ENCODE measurements around the gene SCAF4. TPM values are rescaled to one million over a fixed set of nuclear protein-coding genes. Genes with fewer than 3 reads are reported as not detected.

SCAF4 gene
- polyA plus RNA-seq, 1 of the 3 experiments (the other 2 are of a cell fraction) = 8.5 TPM

GRCh38 chr21:31677047-31677446 is 54.9 kb downstream of the SCAF4 start:
- DNase-seq = no peak
- Histone ChIP-seq H2AFZ (ENCODE audit: low read depth) (no peak overlapping the region), H4K20me1 (ENCODE audit: insufficient read depth) (no peaks in the 10 kb centered on the region), H3K4me2 (no peak overlapping the region), H3K4me3 (ENCODE audit: low read depth in 2 of 2, low read length in 1 of 2) (no peak overlapping the region), H3K9me2 (no peaks in the 10 kb centered on the region), H3K4me1 (ENCODE audit: control insufficient read depth in 1 of 2, insufficient read depth in 2 of 2, low read depth in 1 of 2, low read length in 1 of 2) (peaks cover 0 to 9% of the 10 kb centered on the region in 2 experiments; a peak in 1 of 4 replicates), H3K9ac (no peak overlapping the region), H3K27ac (ENCODE audit: low read depth in 2 of 2, low read length in 1 of 2) (no peak overlapping the region), H3F3A (replicated peaks; ENCODE audit: insufficient read depth) (peaks cover 18% of the 10 kb centered on the region), H3K36me3 (replicated peaks in 1 of 2; ENCODE audit: control insufficient read depth in 1 of 2, insufficient read depth in 2 of 2, low read length in 1 of 2) (peaks cover 41 to 58% of the 10 kb centered on the region in 2 experiments), H3K9me3 (no peaks in the 10 kb centered on the region), H3K27me3 (ENCODE audit: insufficient read depth) (no peaks in the 10 kb centered on the region), H3K79me2 (ENCODE audit: insufficient read depth) (0 out of 2 replicates have a peak, but pooled peaks cover 7% of the 10 kb centered on the region)
- WGBS (ENCODE audit: low lambda C conversion rate) = 96% methylated on average over 3 of the region's 3 CpGs
- TF ChIP-seq, protein P1, sequence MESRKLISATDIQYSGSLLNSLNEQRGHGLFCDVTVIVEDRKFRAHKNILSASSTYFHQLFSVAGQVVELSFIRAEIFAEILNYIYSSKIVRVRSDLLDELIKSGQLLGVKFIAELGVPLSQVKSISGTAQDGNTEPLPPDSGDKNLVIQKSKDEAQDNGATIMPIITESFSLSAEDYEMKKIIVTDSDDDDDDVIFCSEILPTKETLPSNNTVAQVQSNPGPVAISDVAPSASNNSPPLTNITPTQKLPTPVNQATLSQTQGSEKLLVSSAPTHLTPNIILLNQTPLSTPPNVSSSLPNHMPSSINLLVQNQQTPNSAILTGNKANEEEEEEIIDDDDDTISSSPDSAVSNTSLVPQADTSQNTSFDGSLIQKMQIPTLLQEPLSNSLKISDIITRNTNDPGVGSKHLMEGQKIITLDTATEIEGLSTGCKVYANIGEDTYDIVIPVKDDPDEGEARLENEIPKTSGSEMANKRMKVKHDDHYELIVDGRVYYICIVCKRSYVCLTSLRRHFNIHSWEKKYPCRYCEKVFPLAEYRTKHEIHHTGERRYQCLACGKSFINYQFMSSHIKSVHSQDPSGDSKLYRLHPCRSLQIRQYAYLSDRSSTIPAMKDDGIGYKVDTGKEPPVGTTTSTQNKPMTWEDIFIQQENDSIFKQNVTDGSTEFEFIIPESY (IDR thresholded peaks at IDR 0.05; ENCODE audit: borderline replicate concordance, low read depth) = no peak
- no peak for TF ChIP-seq NFIC (IDR thresholded peaks at IDR 0.05; ENCODE audit: borderline replicate concordance)
- no peak for TF ChIP-seq RXRA (IDR thresholded peaks at IDR 0.05; ENCODE audit: borderline replicate concordance, low read depth)
- TF ChIP-seq SMC3 (IDR thresholded peaks at IDR 0.05; ENCODE audit: low read depth, low read length) = no peak
- no peak for TF ChIP-seq JUND (IDR thresholded peaks at IDR 0.05)
- ChIA-PET CTCF (no interaction called here), POLR2A (no interaction called here)

- no peaks in the 10 kb centered on the region for H3K9me2 ChIP-seq
- TF ChIP-seq FOSL2 (IDR thresholded peaks at IDR 0.05; ENCODE audit: borderline replicate concordance, low read depth) (no peak), FOXJ3 (CRISPR knock-in tag; IDR thresholded peaks at IDR 0.05) (no peak)
- no peak overlapping the region for H3K4me2 ChIP-seq
- ChIA-PET CTCF (no interaction called here), POLR2A (no interaction called here)
- no peaks in the 10 kb centered on the region for H3K27me3 ChIP-seq (ENCODE audit: insufficient read depth)
- 93% methylated on average over 2 of the region's 2 CpGs for WGBS (ENCODE audit: low lambda C conversion rate)
- H3K27ac ChIP-seq (ENCODE audit: low read depth in 2 of 2, low read length in 1 of 2) = no peak overlapping the region
- DNase-seq = no peak
- H3K9me3 ChIP-seq = no peaks in the 10 kb centered on the region
- peaks cover 0 to 9% of the 10 kb centered on the region in 2 experiments; a peak in 1 of 4 replicates for H3K4me1 ChIP-seq (ENCODE audit: control insufficient read depth in 1 of 2, insufficient read depth in 2 of 2, low read depth in 1 of 2, low read length in 1 of 2)
- H3F3A ChIP-seq (replicated peaks; ENCODE audit: insufficient read depth) = peaks cover 14% of the 10 kb centered on the region
- no peaks in the 10 kb centered on the region for H4K20me1 ChIP-seq (ENCODE audit: insufficient read depth)
- no peak overlapping the region for H3K9ac ChIP-seq
- no peak overlapping the region for H2AFZ ChIP-seq (ENCODE audit: low read depth)
- no peak overlapping the region for H3K4me3 ChIP-seq (ENCODE audit: low read depth in 2 of 2, low read length in 1 of 2)
- 0 out of 2 replicates have a peak, but pooled peaks cover 5% of the 10 kb centered on the region for H3K79me2 ChIP-seq (ENCODE audit: insufficient read depth)
- H3K36me3 ChIP-seq (replicated peaks in 1 of 2; ENCODE audit: control insufficient read depth in 1 of 2, insufficient read depth in 2 of 2, low read length in 1 of 2) = peaks cover 32 to 54% of the 10 kb centered on the region in 2 experiments
Measured at GRCh38 chr21:31675960-31676359, 56.0 kb downstream of the SCAF4 start.

GRCh38 chr21:31675318-31675717 is 56.6 kb downstream of the SCAF4 start:
- H2AFZ ChIP-seq (ENCODE audit: low read depth) = no peak overlapping the region
- WGBS (ENCODE audit: low lambda C conversion rate) = 98% methylated on average over 7 of the region's 7 CpGs
- H3K9me3 ChIP-seq = no peaks in the 10 kb centered on the region
- H3K9ac ChIP-seq = no peak overlapping the region
- no peak overlapping the region for H3K4me3 ChIP-seq (ENCODE audit: low read depth in 2 of 2, low read length in 1 of 2)
- no peak overlapping the region for H3K4me2 ChIP-seq
- no peaks in the 10 kb centered on the region for H4K20me1 ChIP-seq (ENCODE audit: insufficient read depth)
- H3K9me2 ChIP-seq = no peaks in the 10 kb centered on the region
- H3K27me3 ChIP-seq (ENCODE audit: insufficient read depth) = no peaks in the 10 kb centered on the region
- H3F3A ChIP-seq (replicated peaks; ENCODE audit: insufficient read depth) = peaks cover 18% of the 10 kb centered on the region
- POLR2A ChIA-PET = no interaction called here
- H3K4me1 ChIP-seq (ENCODE audit: control insufficient read depth in 1 of 2, insufficient read depth in 2 of 2, low read depth in 1 of 2, low read length in 1 of 2) = 0 out of 4 replicates have a peak, but pooled peaks cover 0 to 4% of the 10 kb centered on the region in 2 experiments
- H3K36me3 ChIP-seq (replicated peaks in 1 of 2; ENCODE audit: control insufficient read depth in 1 of 2, insufficient read depth in 2 of 2, low read length in 1 of 2) = peaks cover 37 to 54% of the 10 kb centered on the region in 2 experiments
- no peak for DNase-seq
- CTCF ChIA-PET = no interaction called here
- no peak overlapping the region for H3K27ac ChIP-seq (ENCODE audit: low read depth in 2 of 2, low read length in 1 of 2)
- H3K79me2 ChIP-seq (ENCODE audit: insufficient read depth) = 0 out of 2 replicates have a peak, but pooled peaks cover 5% of the 10 kb centered on the region
- TF ChIP-seq YY1 (IDR thresholded peaks at IDR 0.05; ENCODE audit: low read depth) (no peak), CHD2 (IDR thresholded peaks at IDR 0.05; ENCODE audit: low read length, partially characterized antibody) (no peak), FOXJ3 (CRISPR knock-in tag; IDR thresholded peaks at IDR 0.05) (no peak), POLR2AphosphoS5 (IDR thresholded peaks at IDR 0.05; ENCODE audit: low read depth, low read length) (no peak), MEF2A (IDR thresholded peaks at IDR 0.05; ENCODE audit: borderline replicate concordance, low read depth) (no peak), NRF1 (IDR thresholded peaks at IDR 0.05; ENCODE audit: low read depth, low read length) (no peak), RFX5 (IDR thresholded peaks at IDR 0.05; ENCODE audit: low read length) (no peak), FOXM1 (IDR thresholded peaks at IDR 0.05; ENCODE audit: low read depth) (no peak), EP300 (IDR thresholded peaks at IDR 0.05; ENCODE audit: borderline replicate concordance in 1 of 2, low read depth in 1 of 2, low read length in 1 of 2) (no peak), JUND (IDR thresholded peaks at IDR 0.05) (no peak)
- TF ChIP-seq, protein P2, sequence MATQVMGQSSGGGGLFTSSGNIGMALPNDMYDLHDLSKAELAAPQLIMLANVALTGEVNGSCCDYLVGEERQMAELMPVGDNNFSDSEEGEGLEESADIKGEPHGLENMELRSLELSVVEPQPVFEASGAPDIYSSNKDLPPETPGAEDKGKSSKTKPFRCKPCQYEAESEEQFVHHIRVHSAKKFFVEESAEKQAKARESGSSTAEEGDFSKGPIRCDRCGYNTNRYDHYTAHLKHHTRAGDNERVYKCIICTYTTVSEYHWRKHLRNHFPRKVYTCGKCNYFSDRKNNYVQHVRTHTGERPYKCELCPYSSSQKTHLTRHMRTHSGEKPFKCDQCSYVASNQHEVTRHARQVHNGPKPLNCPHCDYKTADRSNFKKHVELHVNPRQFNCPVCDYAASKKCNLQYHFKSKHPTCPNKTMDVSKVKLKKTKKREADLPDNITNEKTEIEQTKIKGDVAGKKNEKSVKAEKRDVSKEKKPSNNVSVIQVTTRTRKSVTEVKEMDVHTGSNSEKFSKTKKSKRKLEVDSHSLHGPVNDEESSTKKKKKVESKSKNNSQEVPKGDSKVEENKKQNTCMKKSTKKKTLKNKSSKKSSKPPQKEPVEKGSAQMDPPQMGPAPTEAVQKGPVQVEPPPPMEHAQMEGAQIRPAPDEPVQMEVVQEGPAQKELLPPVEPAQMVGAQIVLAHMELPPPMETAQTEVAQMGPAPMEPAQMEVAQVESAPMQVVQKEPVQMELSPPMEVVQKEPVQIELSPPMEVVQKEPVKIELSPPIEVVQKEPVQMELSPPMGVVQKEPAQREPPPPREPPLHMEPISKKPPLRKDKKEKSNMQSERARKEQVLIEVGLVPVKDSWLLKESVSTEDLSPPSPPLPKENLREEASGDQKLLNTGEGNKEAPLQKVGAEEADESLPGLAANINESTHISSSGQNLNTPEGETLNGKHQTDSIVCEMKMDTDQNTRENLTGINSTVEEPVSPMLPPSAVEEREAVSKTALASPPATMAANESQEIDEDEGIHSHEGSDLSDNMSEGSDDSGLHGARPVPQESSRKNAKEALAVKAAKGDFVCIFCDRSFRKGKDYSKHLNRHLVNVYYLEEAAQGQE (IDR thresholded peaks at IDR 0.05; ENCODE audit: low read depth, low read length) = no peak

All from SK-N-SH (cell line).